ENCODE results near the gene TMEM190. TPM values are rescaled to one million over a fixed set of nuclear protein-coding genes. Genes with fewer than 3 reads are reported as not detected.

Gene TMEM190
- polyA plus RNA-seq, 1 experiment: 0.32 TPM

GRCh38 chr19:55352040-55352439 lies 24.6 kb upstream of the TMEM190 start:
- Histone ChIP-seq H3K9me3 (ENCODE audit: control insufficient read depth, insufficient read depth, low read length) (no peaks in the 10 kb centered on the region; the same call in 1 of the 2 replicates), H3K27ac (ENCODE audit: low read depth, low read length) (no peak overlapping the region), H3K4me3 (ENCODE audit: low read depth, low read length) (no peak overlapping the region), H3K27me3 (ENCODE audit: control insufficient read depth, insufficient read depth, low read length) (peaks cover 24% of the 10 kb centered on the region)
- no peak for DNase-seq (ENCODE audit: low read depth, low spot score)
- TF ChIP-seq CTCF (IDR thresholded peaks at IDR 0.05; ENCODE audit: low read depth, low read length): no peak
- ChIA-PET POLR2A (interaction anchor here (0.9 kb wide), 1 partner anchor 11 kb away, joined by 5 read pairs; the partner anchor contains the start of gene GARIN5B), CTCF (no interaction called here)

GRCh38 chr19:55352549-55353145 lies 24.0 kb upstream of the TMEM190 start:
- Histone ChIP-seq H3K27me3 (ENCODE audit: control insufficient read depth, insufficient read depth, low read length) (peaks cover 24% of the 10 kb centered on the region), H3K9me3 (ENCODE audit: control insufficient read depth, insufficient read depth, low read length) (no peaks in the 10 kb centered on the region; the same call in 1 of the 2 replicates), H3K27ac (ENCODE audit: low read depth, low read length) (no peak overlapping the region), H3K4me3 (ENCODE audit: low read depth, low read length) (no peak overlapping the region)
- DNase-seq (ENCODE audit: low read depth, low spot score): no peak
- CTCF ChIA-PET: interaction anchor here (1.2 kb wide), 1 partner anchor 61 kb away, joined by 3 read pairs; no protein-coding TSS in a partner anchor
- no peak for TF ChIP-seq CTCF (IDR thresholded peaks at IDR 0.05; ENCODE audit: low read depth, low read length)
- POLR2A ChIA-PET: interaction anchor here (0.9 kb wide), 1 partner anchor 11 kb away, joined by 5 read pairs; the partner anchor contains the start of gene GARIN5B

GRCh38 chr19:55353356-55353802 lies 23.2 kb upstream of the TMEM190 start:
- Histone ChIP-seq H3K27ac (ENCODE audit: low read depth, low read length) (no peak overlapping the region), H3K4me3 (ENCODE audit: low read depth, low read length) (peak overlapping the region; percentile 59), H3K9me3 (ENCODE audit: control insufficient read depth, insufficient read depth, low read length) (peaks cover 4% of the 10 kb centered on the region; the same call in 1 of the 2 replicates), H3K27me3 (ENCODE audit: control insufficient read depth, insufficient read depth, low read length) (peaks cover 28% of the 10 kb centered on the region)
- CTCF ChIA-PET: interaction anchor here (1.2 kb wide), 1 partner anchor 61 kb away, joined by 3 read pairs; no protein-coding TSS in a partner anchor
- DNase-seq (ENCODE audit: low read depth, low spot score): no peak
- POLR2A ChIA-PET: no interaction called here
- no peak for TF ChIP-seq CTCF (IDR thresholded peaks at IDR 0.05; ENCODE audit: low read depth, low read length)

GRCh38 chr19:55353803-55354697 lies 22.6 kb upstream of the TMEM190 start:
- DNase-seq (ENCODE audit: low read depth, low spot score): no peak
- ChIA-PET POLR2A (no interaction called here), CTCF (no interaction called here)
- Histone ChIP-seq H3K4me3 (ENCODE audit: low read depth, low read length) (peak overlapping the region; percentile 59), H3K27ac (ENCODE audit: low read depth, low read length) (no peak overlapping the region), H3K9me3 (ENCODE audit: control insufficient read depth, insufficient read depth, low read length) (peaks cover 5% of the 10 kb centered on the region; the same call in 1 of the 2 replicates), H3K27me3 (ENCODE audit: control insufficient read depth, insufficient read depth, low read length) (peaks cover 28% of the 10 kb centered on the region)
- no peak for TF ChIP-seq CTCF (IDR thresholded peaks at IDR 0.05; ENCODE audit: low read depth, low read length)
